OCI-LY7 (cell line): ENCODE results near the gene KLHL25. TPM values are rescaled to one million over a fixed set of nuclear protein-coding genes. Genes with fewer than 3 reads are reported as not detected.

Experiments
- BruUV-seq: library from RNA; stranded (reverse); fragments of 400-500 nt; replicated peaks from 2 replicates; lab custom pipeline; 2021; lab: Mats Ljungman, UMichigan
- CTCF ChIA-PET: fragments of 300-600 bp; sonication (Branson Sonifier 250); formaldehyde crosslinking; loops from one replicate; lab custom pipeline; 2022; ENCODE audit warnings: antibody characterized with exemption; ENCODE audit not compliant: unreplicated experiment; lab: Charles Lee
- POLR2A ChIA-PET: fragments of 300-600 bp; sonication (Branson Sonifier 250); formaldehyde crosslinking; loops from one replicate; lab custom pipeline; 2022; ENCODE audit warnings: antibody characterized with exemption; lab: Charles Lee
- DNase-seq: peaks from one replicate; pipeline ENCODE4 v3.0.0-alpha.2; 2015; ENCODE audit warnings: low spot score
- H2AFZ ChIP-seq: fragments of 200-600 bp; sonication (generic), shearing (Covaris generic); 2 replicates; pipeline ENCODE4 v1.6.1; 2014; ENCODE audit warnings: mild to moderate bottlenecking, antibody characterized with exemption, low read length, moderate library complexity
- H3K27ac ChIP-seq: fragments of 200-600 bp; sonication (generic); 2 replicates; pipeline ENCODE4 v1.5.1; 2014; ENCODE audit warnings: mixed run types, low read depth, mild to moderate bottlenecking, moderate library complexity, low read length, inconsistent platforms; ENCODE audit not compliant: poor library complexity, severe bottlenecking
- H3K36me3 ChIP-seq: fragments of 200-600 bp; sonication (generic); 2 replicates; pipeline ENCODE4 v1.6.1; 2014; ENCODE audit warnings: mild to moderate bottlenecking, antibody characterized with exemption, low read length, moderate library complexity, mixed read lengths; ENCODE audit not compliant: insufficient read depth
- H3K4me1 ChIP-seq: fragments of 200-600 bp; sonication (generic); 2 replicates; pipeline ENCODE4 v1.5.1; 2014; ENCODE audit warnings: mild to moderate bottlenecking, low read length; ENCODE audit not compliant: insufficient read depth, poor library complexity, severe bottlenecking
- H3K4me2 ChIP-seq: fragments of 200-600 bp; sonication (generic); 2 replicates; pipeline ENCODE4 v1.6.1; 2014; ENCODE audit warnings: mild to moderate bottlenecking, low read length
- H3K4me3 ChIP-seq: fragments of 200-600 bp; sonication (generic); 2 replicates; pipeline ENCODE4 v1.5.1; 2014; ENCODE audit warnings: mild to moderate bottlenecking, low read depth, low read length; ENCODE audit not compliant: poor library complexity, severe bottlenecking
- H3K79me2 ChIP-seq: fragments of 200-600 bp; sonication (generic); 2 replicates; pipeline ENCODE4 v1.6.1; 2016; ENCODE audit warnings: low read depth, mild to moderate bottlenecking, low read length, moderate library complexity, mixed read lengths; ENCODE audit not compliant: insufficient read depth
- H3K9me2 ChIP-seq: fragments of 200-600 bp; sonication (generic); 2 replicates; pipeline ENCODE4 v1.6.1; 2016; ENCODE audit warnings: mild to moderate bottlenecking, low read length, mixed read lengths; ENCODE audit not compliant: insufficient read depth
- H3K9me3 ChIP-seq: fragments of 200-600 bp; sonication (generic); 2 replicates; pipeline ENCODE4 v1.6.1; 2014; ENCODE audit warnings: mild to moderate bottlenecking, mixed run types, low read length, mixed read lengths
- H4K20me1 ChIP-seq: fragments of 200-600 bp; sonication (generic); 2 replicates; pipeline ENCODE4 v1.6.1; 2014; ENCODE audit warnings: mild to moderate bottlenecking, antibody characterized with exemption, low read length, moderate library complexity, mixed read lengths; ENCODE audit not compliant: insufficient read depth
- CTCF ChIP-seq: fragments of 200-600 bp; sonication (generic); conservative IDR thresholded peaks from 2 replicates; pipeline ENCODE4 v1.5.1; 2014; ENCODE audit warnings: mild to moderate bottlenecking, antibody characterized with exemption, low read length, moderate library complexity, mixed read lengths
- EZH2phosphoT487 ChIP-seq: fragments of 200-600 bp; sonication (generic); IDR thresholded peaks from 2 replicates; pipeline ENCODE4 v1.6.1; 2018; ENCODE audit warnings: low read depth, borderline replicate concordance, mild to moderate bottlenecking, mixed run types, antibody characterized with exemption, low read length, moderate library complexity, mixed read lengths
- intact Hi-C: fragments of 100-400 bp; cut with micrococcal nuclease; formaldehyde crosslinking; loops from one replicate; pipeline ENCODE4 v1.10.0; 2022; ENCODE audit not compliant: unreplicated experiment
- total RNA-seq, 2 experiments: library from RNA; depleted of rRNA in 1 of 2; stranded (reverse); fragments of >200 nt in 1 of 2; shearing (Covaris generic) in 1 of 2; gene quantifications; 2 replicates each; pipeline ENCODE4 v1.2.3, GENCODE V29; 2014 to 2022

Gene KLHL25
- total RNA-seq, 2 experiments from 2014 or later: 5.1 to 7.7 TPM

- H3K27ac ChIP-seq: peak overlapping the region; percentile 78
- no peak for TF ChIP-seq CTCF
- no peak for TF ChIP-seq EZH2phosphoT487
- DNase-seq: no peak
- no peaks in the 10 kb centered on the region for H4K20me1 ChIP-seq
- peaks cover 39% of the 10 kb centered on the region for H3K4me1 ChIP-seq
- ChIA-PET POLR2A (no interaction called here), CTCF (no interaction called here)
- no peak overlapping the region for H2AFZ ChIP-seq
- peaks cover 96% of the 10 kb centered on the region for H3K36me3 ChIP-seq
- H3K4me2 ChIP-seq: no peak overlapping the region
- no TSS peak for BruUV-seq
- no peaks in the 10 kb centered on the region for H3K9me2 ChIP-seq
- H3K4me3 ChIP-seq: no peak overlapping the region
- H3K79me2 ChIP-seq: no peaks in the 10 kb centered on the region
- no peaks in the 10 kb centered on the region for H3K9me3 ChIP-seq
- intact Hi-C loops: no loop called here
Measured at GRCh38 chr15:85716261-85716660, 78.5 kb downstream of the KLHL25 start.

DNA sequence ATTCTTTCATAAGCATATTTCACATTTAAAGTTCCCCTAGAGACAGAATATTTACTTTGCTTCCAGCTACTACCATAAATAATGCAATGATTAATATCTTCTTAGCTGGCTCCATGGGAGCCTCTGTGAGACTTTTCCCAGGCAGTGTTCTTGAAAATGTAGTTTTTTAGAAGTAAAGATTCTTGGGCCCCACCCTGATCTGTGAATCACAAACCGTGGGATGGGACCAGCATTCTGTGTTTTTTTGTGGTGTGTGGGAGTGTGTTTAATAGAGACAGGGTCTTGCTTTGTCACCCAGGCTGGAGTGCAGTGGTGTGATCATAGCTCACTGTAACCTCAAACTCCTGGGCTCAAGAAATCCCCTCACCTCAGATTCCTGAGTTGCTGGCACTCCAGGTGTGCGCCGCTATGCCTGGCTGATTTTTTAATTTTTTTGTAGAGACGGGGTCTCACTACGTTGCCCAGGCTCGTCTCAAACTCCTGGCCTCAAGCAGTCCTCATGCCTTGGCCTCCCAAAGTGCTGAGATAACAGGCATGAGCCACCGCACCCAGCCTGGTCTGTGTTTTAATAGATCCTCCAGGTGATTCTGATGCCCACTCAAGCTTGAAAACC, 83.0 kb downstream of the KLHL25 start:
- Histone ChIP-seq H3K36me3 (peaks cover 87% of the 10 kb centered on the region), H3K9me3 (no peaks in the 10 kb centered on the region), H3K27ac (no peak overlapping the region), H3K79me2 (peaks cover 25% of the 10 kb centered on the region; the same call in 1 of the 2 replicates), H3K9me2 (no peaks in the 10 kb centered on the region), H3K4me1 (peaks cover 27% of the 10 kb centered on the region), H3K4me3 (no peak overlapping the region), H4K20me1 (no peaks in the 10 kb centered on the region), H2AFZ (no peak overlapping the region), H3K4me2 (no peak overlapping the region)
- CTCF ChIA-PET: interaction anchor here (0.8 kb wide), 1 partner anchor 22 kb away, joined by 3 read pairs; no protein-coding TSS in a partner anchor
- intact Hi-C loops: no loop called here
- TF ChIP-seq EZH2phosphoT487: no peak
- TF ChIP-seq CTCF: no peak
- no peak for DNase-seq
- POLR2A ChIA-PET: no interaction called here
- BruUV-seq: no TSS peak

DNA sequence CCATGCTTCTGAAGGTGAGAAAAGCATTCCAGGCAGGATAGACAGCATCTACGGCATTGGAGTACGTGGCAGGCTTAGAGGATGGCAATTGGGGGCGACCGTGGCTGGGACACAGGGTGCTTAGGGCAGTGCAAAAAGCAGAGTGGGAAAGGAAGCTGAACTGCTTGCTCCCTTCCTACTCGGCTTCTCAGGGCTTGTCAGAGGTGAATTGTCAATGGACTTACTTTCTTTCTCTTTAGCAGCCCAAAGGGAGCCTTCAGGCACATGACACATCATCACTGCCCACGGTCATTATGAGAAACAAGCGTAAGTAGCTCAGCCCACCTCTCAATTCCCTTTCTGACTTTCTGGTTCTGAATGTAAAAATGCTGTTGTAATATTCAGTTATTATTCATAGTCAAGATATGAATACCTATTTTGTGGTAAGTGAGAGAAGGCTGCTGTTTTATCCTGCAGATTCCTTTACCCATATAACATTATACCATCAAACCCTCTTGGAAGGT, 84.3 kb downstream of the KLHL25 start:
- intact Hi-C loops: no loop called here
- H3K36me3 ChIP-seq: peaks cover 81% of the 10 kb centered on the region
- TF ChIP-seq CTCF: no peak
- TF ChIP-seq EZH2phosphoT487: no peak
- no peak overlapping the region for H3K27ac ChIP-seq
- CTCF ChIA-PET: no interaction called here
- H3K9me3 ChIP-seq: no peaks in the 10 kb centered on the region
- no peak overlapping the region for H3K4me2 ChIP-seq
- H3K4me3 ChIP-seq: no peak overlapping the region
- H2AFZ ChIP-seq: no peak overlapping the region
- no TSS peak for BruUV-seq
- no peak for DNase-seq
- no peaks in the 10 kb centered on the region for H4K20me1 ChIP-seq
- H3K79me2 ChIP-seq: peaks cover 38% of the 10 kb centered on the region; the same call in 1 of the 2 replicates
- POLR2A ChIA-PET: interaction anchor here (0.6 to 0.7 kb wide), 2 partner anchors 20 to 31 kb away, joined by 3 to 5 read pairs; no protein-coding TSS in a partner anchor
- no peaks in the 10 kb centered on the region for H3K9me2 ChIP-seq
- peaks cover 33% of the 10 kb centered on the region for H3K4me1 ChIP-seq
